GM18508 (cell line): Measurements from ENCODE around the gene TRIM31.
"Not testable (repeated sequence)": the region's sequence is repeated elsewhere in the genome, so short reads cannot be mapped to it uniquely, and the experiment has no call there.

Source experiments
- ATAC-seq: cut with Tn5 transposase; IDR thresholded peaks from one replicate; pipeline ENCODE4 v1.9.1; 2021; ENCODE audit warnings: moderate number of reproducible peaks; ENCODE audit not compliant: insufficient read depth, unreplicated experiment

The TRIM31 gene

DNA sequence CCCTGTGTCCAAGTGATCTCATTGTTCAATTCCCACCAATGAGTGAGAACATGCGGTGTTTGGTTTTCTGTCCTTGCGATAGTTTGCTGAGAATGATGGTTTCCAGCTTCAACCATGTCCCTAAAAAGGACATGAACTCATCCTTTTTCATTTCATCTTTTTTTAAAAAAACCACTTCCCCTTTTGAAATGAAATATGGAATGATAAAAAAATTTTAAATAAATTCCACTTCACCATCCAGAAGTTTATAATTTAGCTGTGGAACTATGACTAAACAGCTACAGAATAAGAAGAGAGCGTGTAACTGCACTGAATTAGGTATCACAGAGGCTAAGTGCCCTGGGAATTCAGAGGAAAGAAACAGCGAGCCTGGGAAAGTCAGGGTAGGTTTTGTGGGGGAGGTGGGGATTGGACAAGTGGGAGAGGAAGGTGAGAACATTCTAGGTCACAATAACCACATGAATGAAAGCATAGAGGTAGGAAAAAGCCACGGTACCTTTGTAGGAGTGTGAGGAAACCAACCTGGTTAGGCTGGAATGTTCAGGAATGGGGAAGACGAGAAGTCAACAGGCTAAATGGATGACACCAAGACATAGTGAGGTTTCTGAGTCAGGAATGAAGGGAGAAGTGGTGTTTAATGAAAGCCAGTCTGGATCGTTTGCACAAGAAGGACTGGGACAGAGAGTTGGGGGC is 37.1 kb upstream of the TRIM31 start:
- ATAC-seq, result no peak

- ATAC-seq, result no peak
Measured at GRCh38 chr6:30149234-30149633, 36.3 kb upstream of the TRIM31 start.

DNA sequence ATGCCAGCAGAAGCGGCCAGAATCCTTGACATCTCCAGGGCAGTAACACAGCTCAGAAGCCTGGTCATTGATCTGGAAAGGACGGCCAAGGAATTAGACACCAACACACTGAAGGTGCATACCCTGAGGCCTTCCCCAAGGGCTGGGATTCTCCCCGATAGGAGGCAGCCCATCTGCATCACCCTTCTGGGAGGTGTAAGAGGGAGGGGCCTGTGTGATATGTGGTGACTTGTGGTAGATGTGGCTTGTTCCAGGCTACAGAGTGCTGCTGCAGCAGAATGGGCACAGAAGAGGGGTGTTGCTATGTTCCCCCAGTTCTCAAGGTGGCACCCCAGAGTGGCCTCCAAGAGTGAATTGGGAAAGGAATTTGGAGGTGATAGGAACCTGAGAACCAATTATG is 34.2 kb upstream of the TRIM31 start:
- no peak for ATAC-seq

GRCh38 chr6:30145818-30146217 is 32.9 kb upstream of the TRIM31 start:
- ATAC-seq, result no peak

DNA sequence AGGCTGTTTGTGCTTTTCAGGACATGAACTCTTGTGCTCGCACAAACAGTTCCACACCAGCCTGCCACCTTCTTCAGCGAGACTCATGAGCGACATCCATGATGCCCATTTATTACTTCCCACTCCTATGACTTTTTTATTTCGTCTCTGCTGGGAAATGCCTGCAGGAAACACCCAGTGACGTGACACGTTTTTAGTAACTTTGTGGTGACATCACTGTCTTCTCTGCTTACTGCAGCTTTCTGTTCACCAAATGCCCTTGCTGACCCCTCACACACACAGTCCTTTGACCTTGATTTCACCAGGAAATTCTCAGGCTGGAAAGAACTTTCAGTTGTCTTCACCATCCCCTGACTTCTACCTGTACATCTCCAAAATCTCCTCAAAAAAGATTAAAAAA is 31.9 kb upstream of the TRIM31 start:
- no peak for ATAC-seq

DNA sequence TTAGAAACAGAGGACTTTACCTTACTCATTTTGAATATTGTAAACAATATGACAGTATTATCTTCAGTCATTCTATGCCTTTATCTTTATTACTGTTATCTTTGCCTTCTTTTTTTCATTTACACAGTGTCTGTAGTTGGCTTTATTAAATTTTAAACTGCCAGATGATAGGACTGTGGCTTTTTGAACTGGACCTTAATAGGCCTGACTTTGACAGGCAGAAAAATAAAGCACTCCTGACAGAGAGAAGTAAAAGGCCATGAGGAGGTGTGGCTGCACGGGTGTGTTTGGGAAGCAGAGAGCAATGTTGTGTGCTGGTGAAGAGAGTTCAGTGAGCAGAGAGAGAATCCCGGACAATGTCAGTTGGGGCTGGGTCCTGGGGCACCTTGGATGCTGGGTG is 30.9 kb upstream of the TRIM31 start:
- no peak for ATAC-seq

DNA sequence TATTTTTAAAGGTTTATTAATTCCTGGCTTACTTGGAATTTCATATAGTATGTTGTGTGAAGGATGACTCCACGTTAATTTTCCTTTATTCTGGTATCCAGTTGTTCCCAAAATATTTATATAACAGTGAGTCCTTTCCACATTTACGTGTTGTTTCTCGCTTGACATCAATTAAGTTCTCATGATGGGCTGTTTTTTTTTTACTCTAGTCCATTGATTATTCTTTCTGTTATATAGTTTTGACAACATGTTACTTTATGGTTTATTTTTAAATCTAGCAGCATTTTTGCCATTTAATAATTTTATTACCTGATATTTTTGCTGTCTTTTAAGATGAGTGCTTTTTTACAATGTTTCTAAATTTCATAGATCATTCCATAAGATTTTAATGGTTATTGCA is 29.8 kb upstream of the TRIM31 start:
- no peak for ATAC-seq

- not testable (repeated sequence) for ATAC-seq
Measured at GRCh38 chr6:30140240-30140639, 27.4 kb upstream of the TRIM31 start.

GRCh38 chr6:30136570-30137286 is 23.8 kb upstream of the TRIM31 start:
- ATAC-seq, result no peak

- no peak for ATAC-seq
Measured at GRCh38 chr6:30135757-30136156, 22.9 kb upstream of the TRIM31 start, which contains the start of gene TRIM40. TRIM40 (plus strand) TSS chr6:30136140; CDS start chr6:30137037, 897 bp downstream.

GRCh38 chr6:30135147-30135546 is 22.3 kb upstream of the TRIM31 start:
- ATAC-seq, result no peak

GRCh38 chr6:30131947-30132497 is 19.1 kb upstream of the TRIM31 start:
- no peak for ATAC-seq

- no peak for ATAC-seq
Measured at GRCh38 chr6:30130887-30131862, 18.3 kb upstream of the TRIM31 start.

DNA sequence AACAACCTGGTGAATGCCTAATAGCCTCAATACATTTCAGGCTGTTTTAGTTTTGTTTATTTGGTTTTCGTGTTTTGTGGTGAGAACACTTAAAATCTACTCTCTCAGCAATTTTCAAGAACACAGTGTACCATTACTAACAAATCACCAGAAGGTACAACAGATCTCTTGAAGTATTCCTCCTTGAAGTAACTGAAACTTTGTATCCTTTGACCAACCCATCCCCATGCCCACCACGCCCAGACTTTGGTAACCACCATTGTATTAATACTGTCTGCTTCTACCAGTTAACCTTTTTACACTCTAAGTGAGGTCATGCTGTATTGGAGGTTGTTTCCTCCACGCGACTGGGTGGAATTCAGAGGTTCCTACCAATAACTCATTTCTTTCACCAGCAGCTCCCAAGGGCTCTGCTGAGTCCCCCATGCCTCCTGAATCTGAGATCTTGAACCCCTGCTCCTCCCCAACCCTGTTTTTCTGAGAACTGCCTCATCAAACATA is 17.3 kb upstream of the TRIM31 start:
- ATAC-seq, result no peak

DNA sequence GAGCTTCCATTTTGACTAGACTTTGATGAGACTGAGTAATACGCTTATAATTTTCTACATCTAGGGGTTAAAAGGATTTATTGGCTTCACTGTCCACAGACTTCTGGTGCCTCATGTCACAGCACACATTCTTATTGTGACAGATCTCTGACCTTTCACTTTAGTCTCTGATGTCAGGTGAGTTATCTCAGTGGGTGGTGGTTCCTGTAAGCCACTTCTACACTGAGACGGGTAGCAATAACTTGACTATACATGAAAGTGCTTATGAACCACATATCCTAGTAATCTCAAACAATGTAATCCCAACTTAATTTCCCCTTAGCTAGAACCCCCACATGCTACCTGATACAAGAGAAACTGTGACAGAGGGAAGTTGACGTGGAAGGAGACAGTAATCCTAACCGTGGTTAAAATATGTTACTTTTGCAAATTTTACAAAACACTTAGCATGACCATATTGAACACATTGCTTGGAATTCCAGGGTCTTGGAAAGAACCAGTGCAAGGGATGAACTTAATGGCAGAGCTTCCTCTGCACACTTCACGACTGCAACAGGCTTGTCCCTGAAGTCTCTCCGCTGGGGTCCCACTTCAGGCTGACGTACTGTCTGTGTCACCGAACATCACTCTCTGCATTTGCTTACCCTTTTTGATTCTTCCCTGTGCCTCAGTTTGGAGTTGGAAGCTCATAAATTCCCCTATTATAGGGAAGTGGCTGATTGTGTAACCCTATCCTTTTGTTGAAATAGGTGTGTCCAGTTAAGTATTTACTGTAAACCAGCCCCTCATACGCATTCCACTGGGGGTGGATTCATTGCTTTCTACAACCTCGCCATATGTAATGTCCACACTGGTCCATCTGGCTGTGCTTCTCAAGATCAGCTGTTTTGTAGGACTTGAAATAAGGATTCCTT is 16.6 kb upstream of the TRIM31 start:
- no peak for ATAC-seq

GRCh38 chr6:30127238-30128093 is 14.6 kb upstream of the TRIM31 start:
- no peak for ATAC-seq

DNA sequence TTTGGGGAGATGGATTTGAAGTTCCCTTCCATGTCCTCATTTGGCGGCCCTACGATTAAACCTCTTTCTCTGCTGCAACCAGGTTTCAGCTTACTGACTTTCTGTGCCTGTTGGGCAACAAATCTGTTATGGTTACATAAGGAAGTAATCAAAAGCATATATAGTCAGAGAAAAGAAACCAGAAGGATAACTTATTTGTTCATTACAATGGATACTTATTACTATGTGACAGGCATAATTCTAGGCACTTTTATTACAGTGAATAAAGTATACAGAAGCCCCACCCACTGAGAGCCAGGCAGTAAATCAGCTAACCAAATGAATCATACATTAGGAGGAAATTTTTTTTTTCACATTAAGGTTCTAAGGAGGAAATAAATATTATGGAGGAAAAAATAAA is 9.6 kb upstream of the TRIM31 start:
- ATAC-seq, result no peak
